MM.1S (cell line): Measurements from ENCODE around the gene PRMT2.

ENCODE experiments used
- DNase-seq: peaks from one replicate; pipeline ENCODE4 v3.0.0-alpha.2; 2015
- H2AFZ ChIP-seq: fragments of 300-600 bp; sonication (generic); 2 replicates; pipeline ENCODE4 v1.6.0; 2016; ENCODE audit warnings: antibody characterized with exemption, low read length
- H3F3A ChIP-seq: fragments of 300-600 bp; sonication (generic); 2 replicates; pipeline ENCODE4 v1.6.1; 2016; ENCODE audit warnings: mild to moderate bottlenecking, antibody characterized with exemption, low read length, moderate library complexity, mixed read lengths; ENCODE audit not compliant: insufficient read depth
- H3K27ac ChIP-seq: fragments of 300-600 bp; sonication (generic); 2 replicates; pipeline ENCODE4 v1.5.1; 2016; ENCODE audit warnings: mild to moderate bottlenecking, low read length
- H3K27me3 ChIP-seq: fragments of 300-600 bp; sonication (generic); replicated peaks from 2 replicates; pipeline ENCODE4 v1.6.0; 2016; ENCODE audit warnings: low read length; ENCODE audit not compliant: insufficient read depth
- H3K36me3 ChIP-seq: fragments of 300-600 bp; sonication (generic); replicated peaks from 2 replicates; pipeline ENCODE4 v1.6.1; 2016; ENCODE audit warnings: mild to moderate bottlenecking, low read length, mixed read lengths; ENCODE audit not compliant: insufficient read depth
- H3K4me1 ChIP-seq: fragments of 300-600 bp; sonication (generic); 2 replicates; pipeline ENCODE4 v1.6.1; 2016; ENCODE audit warnings: low read length, mixed read lengths
- H3K4me2 ChIP-seq: fragments of 300-600 bp; sonication (generic); 2 replicates; pipeline ENCODE4 v1.6.0; 2016; ENCODE audit warnings: low read depth, low read length
- H3K4me3 ChIP-seq: fragments of 300-600 bp; sonication (generic); 2 replicates; pipeline ENCODE4 v1.5.1; 2016; ENCODE audit warnings: low read length, mixed read lengths
- H3K79me2 ChIP-seq: fragments of 300-600 bp; sonication (generic); 2 replicates; pipeline ENCODE4 v1.6.1; 2016; ENCODE audit warnings: mixed run types, low read length, mixed read lengths
- H3K9ac ChIP-seq: fragments of 300-600 bp; sonication (generic); 2 replicates; pipeline ENCODE4 v1.6.1; 2016; ENCODE audit warnings: low read length, mixed read lengths
- H3K9me2 ChIP-seq: fragments of 300-600 bp; sonication (generic); replicated peaks from 2 replicates; pipeline ENCODE4 v1.6.1; 2016; ENCODE audit warnings: mild to moderate bottlenecking, low read length, mixed read lengths; ENCODE audit not compliant: insufficient read depth
- H3K9me3 ChIP-seq: fragments of 300-600 bp; sonication (generic); replicated peaks from 2 replicates; pipeline ENCODE4 v1.6.1; 2016; ENCODE audit warnings: mild to moderate bottlenecking, low read length, mixed read lengths; ENCODE audit not compliant: insufficient read depth
- H4K20me1 ChIP-seq: fragments of 300-600 bp; sonication (generic); 2 replicates; pipeline ENCODE4 v1.6.1; 2016; ENCODE audit warnings: mild to moderate bottlenecking, low read length, moderate library complexity, mixed read lengths; ENCODE audit not compliant: insufficient read depth
- CTCF ChIP-seq: fragments of 300-600 bp; sonication (generic); IDR thresholded peaks from 2 replicates; pipeline ENCODE4 v1.5.1; 2016; ENCODE audit warnings: antibody characterized with exemption, low read length, mixed read lengths
- EZH2 ChIP-seq: fragments of 300-600 bp; sonication (generic); optimal IDR thresholded peaks from 2 replicates; pipeline ENCODE3; 2017; ENCODE audit warnings: low read depth, mild to moderate bottlenecking, antibody characterized with exemption, low read length, mixed read lengths
- EZH2phosphoT487 ChIP-seq: fragments of 300-600 bp; sonication (generic); IDR thresholded peaks from 2 replicates; pipeline ENCODE4 v1.6.1; 2018; ENCODE audit warnings: antibody characterized with exemption, low read length

The PRMT2 gene

GRCh38 chr21:46664316-46664995 lies 29.0 kb downstream of the PRMT2 start:
- Histone ChIP-seq H3K4me2 (no peak overlapping the region), H3K4me1 (no peaks in the 10 kb centered on the region), H3K36me3 (no peaks in the 10 kb centered on the region), H3K4me3 (no peak overlapping the region), H3K27ac (no peak overlapping the region), H2AFZ (no peak overlapping the region), H4K20me1 (no peaks in the 10 kb centered on the region), H3K79me2 (no peaks in the 10 kb centered on the region), H3F3A (no peaks in the 10 kb centered on the region), H3K9ac (no peak overlapping the region), H3K9me2 (no peaks in the 10 kb centered on the region), H3K9me3 (no peaks in the 10 kb centered on the region), H3K27me3 (peaks cover 12% of the 10 kb centered on the region)
- TF ChIP-seq EZH2phosphoT487 (no peak), CTCF (no peak)
- no peak for DNase-seq

GRCh38 chr21:46665566-46665965 lies 30.1 kb downstream of the PRMT2 start:
- Histone ChIP-seq H3K9me2 (no peaks in the 10 kb centered on the region), H3K79me2 (no peaks in the 10 kb centered on the region), H4K20me1 (no peaks in the 10 kb centered on the region), H3K9me3 (no peaks in the 10 kb centered on the region), H2AFZ (no peak overlapping the region), H3F3A (no peaks in the 10 kb centered on the region), H3K27me3 (peaks cover 22% of the 10 kb centered on the region), H3K4me2 (no peak overlapping the region), H3K9ac (no peak overlapping the region), H3K4me1 (no peaks in the 10 kb centered on the region), H3K27ac (no peak overlapping the region), H3K4me3 (no peak overlapping the region), H3K36me3 (no peaks in the 10 kb centered on the region)
- no peak for DNase-seq
- TF ChIP-seq CTCF (no peak), EZH2phosphoT487 (no peak), EZH2 (no peak)

- Histone ChIP-seq H3K27me3 (peaks cover 34% of the 10 kb centered on the region), H3F3A (no peaks in the 10 kb centered on the region), H3K4me1 (no peaks in the 10 kb centered on the region), H3K4me3 (no peak overlapping the region), H3K9ac (no peak overlapping the region), H3K36me3 (no peaks in the 10 kb centered on the region), H3K9me3 (no peaks in the 10 kb centered on the region), H3K9me2 (no peaks in the 10 kb centered on the region), H4K20me1 (no peaks in the 10 kb centered on the region), H2AFZ (no peak overlapping the region), H3K27ac (no peak overlapping the region), H3K79me2 (no peaks in the 10 kb centered on the region), H3K4me2 (no peak overlapping the region)
- DNase-seq, result no peak
- TF ChIP-seq EZH2phosphoT487 (no peak), EZH2 (no peak), CTCF (no peak)
Observed at GRCh38 chr21:46666941-46667740, 31.7 kb downstream of the PRMT2 start.
